ENCODE results near the gene TRIM7.
"Not testable (repeated sequence)": the region's sequence is repeated elsewhere in the genome, so short reads cannot be mapped to it uniquely, and the experiment has no call there.

The TRIM7 gene

GRCh38 chr5:181149355-181149754 lies 55.6 kb downstream of the TRIM7 start:
- no peak for DNase-seq

GRCh38 chr5:181146927-181147636 lies 57.9 kb downstream of the TRIM7 start, which contains the start of gene OR2V2:
Gene OR2V2, plus strand, starts transcription at chr5:181147586. Its CDS starts 7,357 bp downstream, at chr5:181154943.
- DNase-seq, result not testable (repeated sequence)

DNA sequence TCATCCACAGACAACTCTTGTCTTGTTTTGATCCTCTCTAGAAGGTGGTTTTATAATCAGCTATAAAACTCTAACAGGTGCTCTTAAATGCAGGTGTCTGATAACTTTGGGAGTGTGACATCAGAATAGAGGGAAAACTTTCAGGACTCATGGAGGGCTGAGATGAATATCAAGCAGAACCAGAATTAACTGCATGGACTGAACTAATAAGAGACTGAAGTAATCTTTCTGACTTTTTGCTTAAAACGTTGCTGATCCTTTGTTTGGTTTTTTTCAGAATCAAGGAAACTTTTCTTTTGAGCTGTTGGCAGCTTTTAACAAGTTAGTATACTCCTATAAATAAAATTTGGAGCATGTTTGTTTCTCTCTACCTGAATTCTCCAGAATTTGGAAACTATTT lies 59.9 kb downstream of the TRIM7 start:
- no peak for DNase-seq

All from NCI-H1436 treated with DMSO at 0.1 percent for 48 hours (cell line).